HepG2 (cell line): Measurements from ENCODE around the gene DLX1. TPM values are rescaled to one million over a fixed set of nuclear protein-coding genes. Genes with fewer than 3 reads are reported as not detected.

Experiments used
- ARNT ChIP-seq: fragments of 450-650 bp; IDR thresholded peaks from 2 replicates; pipeline ENCODE4 v1.6.1; 2017
- HNRNPLL ChIP-seq: fragments of 200-400 bp; formaldehyde crosslinking; IDR thresholded peaks from 2 replicates; pipeline ENCODE4 v1.6.1; 2017; ENCODE audit warnings: mild to moderate bottlenecking, low read depth, low read length; ENCODE audit not compliant: poor library complexity, severe bottlenecking
- TARDBP ChIP-seq: sonication (generic); formaldehyde crosslinking; IDR thresholded peaks from 2 replicates; pipeline ENCODE4 v1.8.0; 2022; ENCODE audit warnings: mild to moderate bottlenecking, missing genetic modification reagents
- ZFY ChIP-seq: sonication (generic); formaldehyde crosslinking; IDR thresholded peaks from 2 replicates; pipeline ENCODE4 v1.4.0; 2020; ENCODE audit warnings: missing genetic modification reagents
- ZNF557 ChIP-seq: sonication (generic); formaldehyde crosslinking; IDR thresholded peaks from 2 replicates; pipeline ENCODE4 v1.4.0; 2020; ENCODE audit warnings: missing genetic modification reagents
- ZNF709 ChIP-seq: sonication (generic); formaldehyde crosslinking; IDR thresholded peaks from 2 replicates; pipeline ENCODE4 v1.5.0; 2020; ENCODE audit warnings: mild to moderate bottlenecking, missing genetic modification reagents
- ZNF776 ChIP-seq: sonication (generic); formaldehyde crosslinking; IDR thresholded peaks from 2 replicates; pipeline ENCODE4 v1.4.0; 2020; ENCODE audit warnings: mild to moderate bottlenecking, missing genetic modification reagents
- polyA plus RNA-seq, 8 experiments: library from polyadenylated mRNA; depleted of rRNA in 3 of 8; stranded (reverse) in 7 of 8; unstranded in 1 of 8; fragments of >200 nt; fragmentation: Illumina TruSeq in 4 of 8; extraction: Trizol in 4 of 8; gene quantifications; 2 replicates each; pipeline versions ENCODE4 v1.2.1 to v1.2.3, GENCODE V29; 2011 to 2016; ENCODE audit warnings: low read depth in 4 of 8, missing spikeins in 1 of 8, mixed read lengths in 1 of 8; ENCODE audit not compliant: insufficient read depth in 1 of 8
- total RNA-seq, 5 experiments: library from RNA; depleted of rRNA; stranded (reverse); fragments of >200 nt; fragmentation: Illumina TruSeq; extraction: Trizol; gene quantifications; 2 replicates each; pipeline ENCODE4 v1.2.3, GENCODE V29; 2016; ENCODE audit warnings: low read depth in 1 of 5
- TF ChIP-seq, protein P1 (sequence below): sonication (generic); formaldehyde crosslinking; IDR thresholded peaks from 2 replicates; pipeline ENCODE4 v1.4.0; 2020; ENCODE audit warnings: missing genetic modification reagents, borderline replicate concordance
- TF ChIP-seq, protein P2 (sequence below): sonication (generic); formaldehyde crosslinking; IDR thresholded peaks from 2 replicates; pipeline ENCODE4 v1.5.1; 2020; ENCODE audit warnings: mild to moderate bottlenecking, missing genetic modification reagents, borderline replicate concordance

The DLX1 gene
- total and polyA plus RNA-seq, 2 of the 13 experiments (the other 11 are each of a cell fraction or from before 2014, with no cell fraction given), result 0.18 to 0.86 TPM

DNA sequence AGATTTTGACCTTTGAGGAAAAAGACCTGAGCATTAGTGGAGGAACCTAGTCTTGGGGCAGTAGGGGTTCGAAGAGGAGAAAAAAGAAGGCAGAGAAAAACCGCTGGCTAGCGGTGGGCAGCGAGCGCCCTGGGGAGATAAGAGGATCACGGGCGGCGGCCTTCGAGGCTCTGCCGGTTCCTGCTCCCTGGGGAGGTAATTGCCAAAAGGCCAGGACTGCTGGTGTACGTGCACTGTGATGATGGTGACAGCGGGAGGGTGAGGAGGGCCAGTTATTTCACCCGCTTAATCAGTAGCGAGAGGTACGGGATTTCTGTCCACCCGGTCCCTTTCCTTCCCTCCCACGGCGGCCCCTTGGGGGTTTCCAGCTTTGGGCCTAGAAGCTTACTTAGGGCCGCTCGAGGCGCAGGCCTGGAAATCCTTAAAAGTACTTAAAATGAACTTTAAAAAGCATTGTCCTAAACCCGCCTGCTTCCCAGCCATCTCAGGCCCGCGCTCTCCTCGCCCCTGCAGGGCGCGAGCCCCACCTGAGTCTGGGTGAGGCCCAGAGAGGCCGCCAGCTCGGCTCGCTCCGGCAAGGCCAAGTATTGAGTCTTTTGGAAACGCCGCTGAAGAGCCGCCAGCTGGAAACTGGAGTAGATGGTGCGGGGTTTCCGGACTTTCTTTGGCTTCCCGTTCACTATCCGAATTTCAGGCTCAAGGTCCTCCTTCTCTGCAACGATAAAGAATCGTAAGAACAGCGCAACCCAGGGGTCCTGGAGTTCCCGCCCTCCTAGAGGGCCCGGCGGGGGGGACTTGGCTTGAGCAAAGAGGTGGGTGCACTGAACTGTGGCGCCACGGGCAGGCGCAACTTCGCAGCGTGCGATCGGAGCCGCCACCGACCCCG is 15.9 kb downstream of the DLX1 start (continued):
- TF ChIP-seq, protein P1, sequence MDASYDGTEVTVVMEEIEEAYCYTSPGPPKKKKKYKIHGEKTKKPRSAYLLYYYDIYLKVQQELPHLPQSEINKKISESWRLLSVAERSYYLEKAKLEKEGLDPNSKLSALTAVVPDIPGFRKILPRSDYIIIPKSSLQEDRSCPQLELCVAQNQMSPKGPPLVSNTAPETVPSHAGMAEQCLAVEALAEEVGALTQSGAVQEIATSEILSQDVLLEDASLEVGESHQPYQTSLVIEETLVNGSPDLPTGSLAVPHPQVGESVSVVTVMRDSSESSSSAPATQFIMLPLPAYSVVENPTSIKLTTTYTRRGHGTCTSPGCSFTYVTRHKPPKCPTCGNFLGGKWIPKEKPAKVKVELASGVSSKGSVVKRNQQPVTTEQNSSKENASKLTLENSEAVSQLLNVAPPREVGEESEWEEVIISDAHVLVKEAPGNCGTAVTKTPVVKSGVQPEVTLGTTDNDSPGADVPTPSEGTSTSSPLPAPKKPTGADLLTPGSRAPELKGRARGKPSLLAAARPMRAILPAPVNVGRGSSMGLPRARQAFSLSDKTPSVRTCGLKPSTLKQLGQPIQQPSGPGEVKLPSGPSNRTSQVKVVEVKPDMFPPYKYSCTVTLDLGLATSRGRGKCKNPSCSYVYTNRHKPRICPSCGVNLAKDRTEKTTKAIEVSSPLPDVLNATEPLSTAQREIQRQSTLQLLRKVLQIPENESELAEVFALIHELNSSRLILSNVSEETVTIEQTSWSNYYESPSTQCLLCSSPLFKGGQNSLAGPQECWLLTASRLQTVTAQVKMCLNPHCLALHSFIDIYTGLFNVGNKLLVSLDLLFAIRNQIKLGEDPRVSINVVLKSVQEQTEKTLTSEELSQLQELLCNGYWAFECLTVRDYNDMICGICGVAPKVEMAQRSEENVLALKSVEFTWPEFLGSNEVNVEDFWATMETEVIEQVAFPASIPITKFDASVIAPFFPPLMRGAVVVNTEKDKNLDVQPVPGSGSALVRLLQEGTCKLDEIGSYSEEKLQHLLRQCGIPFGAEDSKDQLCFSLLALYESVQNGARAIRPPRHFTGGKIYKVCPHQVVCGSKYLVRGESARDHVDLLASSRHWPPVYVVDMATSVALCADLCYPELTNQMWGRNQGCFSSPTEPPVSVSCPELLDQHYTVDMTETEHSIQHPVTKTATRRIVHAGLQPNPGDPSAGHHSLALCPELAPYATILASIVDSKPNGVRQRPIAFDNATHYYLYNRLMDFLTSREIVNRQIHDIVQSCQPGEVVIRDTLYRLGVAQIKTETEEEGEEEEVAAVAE (CRISPR knock-in tag), result no peak
- 0 out of 2 replicates have a peak, but pooled peaks have one; percentile 23 for TF ChIP-seq ZFY (CRISPR knock-in tag)
- no peak for TF ChIP-seq ZNF557 (CRISPR knock-in tag)
- TF ChIP-seq ARNT, result no peak
- no peak for TF ChIP-seq TARDBP (CRISPR knock-in tag)
- TF ChIP-seq ZNF709 (CRISPR knock-in tag), result 0 out of 2 replicates have a peak, but pooled peaks have one; percentile 24
- TF ChIP-seq ZNF776 (CRISPR knock-in tag), result 0 out of 2 replicates have a peak, but pooled peaks have one; percentile 50
- TF ChIP-seq, protein P2, sequence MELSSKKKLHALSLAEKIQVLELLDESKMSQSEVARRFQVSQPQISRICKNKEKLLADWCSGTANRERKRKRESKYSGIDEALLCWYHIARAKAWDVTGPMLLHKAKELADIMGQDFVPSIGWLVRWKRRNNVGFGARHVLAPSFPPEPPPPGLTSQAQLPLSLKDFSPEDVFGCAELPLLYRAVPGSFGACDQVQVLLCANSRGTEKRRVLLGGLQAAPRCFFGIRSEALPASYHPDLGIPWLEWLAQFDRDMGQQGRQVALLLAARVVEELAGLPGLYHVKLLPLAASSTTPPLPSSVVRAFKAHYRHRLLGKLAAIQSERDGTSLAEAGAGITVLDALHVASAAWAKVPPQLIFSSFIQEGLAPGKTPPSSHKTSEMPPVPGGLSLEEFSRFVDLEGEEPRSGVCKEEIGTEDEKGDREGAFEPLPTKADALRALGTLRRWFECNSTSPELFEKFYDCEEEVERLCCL (CRISPR knock-in tag), result 0 out of 2 replicates have a peak, but pooled peaks have one; percentile 60
- peak; percentile 68 for TF ChIP-seq HNRNPLL
